Cardiac fibroblast (primary cell): Measurements from ENCODE around the gene UQCR10.

Source experiments
- DNase-seq, 2 donors: peaks; one replicate each; pipeline versions ENCODE4 v3.0.0 to v3.0.0-alpha.2; 2010; ENCODE audit warnings: low read depth in 2 of 2
- H3K4me3 ChIP-seq, 2 donors: replicated peaks in 1 of 2; 1 replicate in 1 of 2; 2 replicates in 1 of 2; pipeline ENCODE4 v1.5.1; 2011; ENCODE audit warnings: low read depth in 2 of 2, low read length in 2 of 2, mild to moderate bottlenecking in 2 of 2, moderate library complexity in 1 of 2
- CTCF ChIP-seq: IDR thresholded peaks from one replicate; pipeline ENCODE4 v1.5.1; 2011; ENCODE audit warnings: low read depth, mild to moderate bottlenecking, low read length, inconsistent platforms

UQCR10 gene

GRCh38 chr22:29816128-29816527 is 49.0 kb downstream of the UQCR10 start:
- DNase-seq: peak in 1 of 2 donors; percentile 46
- H3K4me3 ChIP-seq: no peak overlapping the region
- TF ChIP-seq CTCF: no peak

DNA sequence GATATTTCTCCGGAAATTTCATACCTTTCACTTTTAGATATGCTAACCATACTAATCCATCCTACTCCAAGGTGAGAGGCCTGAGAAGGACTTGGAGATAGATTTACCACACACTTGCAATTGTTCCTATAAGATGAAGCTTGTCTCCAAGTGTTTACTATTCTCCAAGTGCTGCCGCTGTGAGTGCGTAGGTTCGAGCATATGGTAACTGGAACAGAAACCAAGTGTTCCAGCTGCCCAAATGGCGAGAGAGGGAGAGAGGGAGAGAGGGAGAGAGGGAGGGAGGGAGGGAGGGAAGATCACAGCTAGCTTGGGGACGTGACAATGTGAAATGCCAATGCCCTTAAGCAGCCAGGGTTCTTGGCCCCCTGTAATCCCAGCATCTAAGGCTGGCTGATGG is 49.4 kb downstream of the UQCR10 start:
- peak in 1 of 2 donors; percentile 27 for DNase-seq
- H3K4me3 ChIP-seq: no peak overlapping the region
- no peak for TF ChIP-seq CTCF

DNA sequence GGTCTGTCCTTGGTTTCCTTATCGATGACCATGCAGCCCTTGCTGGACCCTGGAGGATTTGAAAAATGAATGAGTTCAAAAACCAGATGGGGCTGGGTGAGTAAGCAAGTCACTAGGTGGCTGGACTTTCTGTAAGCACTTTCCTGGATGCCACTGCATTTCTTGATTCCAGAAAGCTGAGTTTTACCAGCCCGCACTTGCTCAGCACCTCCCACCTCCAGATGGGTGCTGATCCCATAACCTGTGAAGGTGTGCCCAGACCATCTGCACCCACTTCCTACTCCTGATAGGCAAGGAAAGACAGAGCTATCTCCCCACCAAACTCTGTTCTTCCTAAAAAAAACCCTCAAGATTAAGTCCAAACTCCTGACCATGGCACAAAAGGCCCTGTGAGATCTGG is 49.8 kb downstream of the UQCR10 start:
- DNase-seq: no peak
- H3K4me3 ChIP-seq: no peak overlapping the region
- no peak for TF ChIP-seq CTCF

DNA sequence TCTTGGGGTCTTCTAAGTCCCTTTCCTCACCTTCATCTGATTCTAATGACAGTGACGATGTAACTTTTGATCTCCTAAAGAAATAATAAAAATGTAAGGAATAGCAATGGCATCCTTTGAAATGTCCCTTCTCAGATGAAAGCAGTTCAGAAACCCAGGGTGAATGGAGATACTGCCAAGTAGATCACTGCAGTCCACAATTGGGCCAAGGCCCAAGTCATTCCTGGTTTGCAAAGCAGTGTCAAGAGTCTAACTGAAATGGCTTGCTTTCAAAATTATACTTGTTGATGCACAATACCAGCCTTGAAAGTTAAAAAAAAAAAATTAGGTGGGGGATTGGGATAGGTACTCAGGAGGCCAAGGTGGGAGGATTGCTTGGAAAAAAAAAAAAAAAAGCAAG is 50.6 kb downstream of the UQCR10 start:
- no peak for DNase-seq
- no peak overlapping the region for H3K4me3 ChIP-seq
- TF ChIP-seq CTCF: no peak

DNA sequence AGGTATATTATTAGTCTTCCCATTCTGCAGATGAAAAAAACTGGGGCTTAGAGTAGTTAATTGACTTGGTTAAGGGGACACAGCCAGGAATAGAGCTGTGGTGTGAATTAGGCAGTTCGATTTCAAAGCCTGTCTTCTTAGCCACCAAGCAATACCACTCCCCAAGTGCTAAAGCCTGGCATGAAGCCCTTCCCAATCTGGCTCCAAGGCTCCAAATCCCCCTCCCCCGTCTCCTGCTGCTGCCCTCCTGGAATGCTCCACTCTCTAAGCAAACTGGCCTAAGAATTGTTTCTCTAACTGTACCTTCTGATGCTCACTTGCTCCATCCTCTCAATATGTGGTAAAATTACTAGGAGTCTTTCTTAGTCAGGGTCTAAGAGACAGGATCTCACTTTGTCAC is 52.3 kb downstream of the UQCR10 start:
- no peak for DNase-seq
- H3K4me3 ChIP-seq: no peak overlapping the region
- no peak for TF ChIP-seq CTCF
